B cell (primary cell): ENCODE data around the gene VENTX. TPM values are rescaled to one million over a fixed set of nuclear protein-coding genes. Genes with fewer than 3 reads are reported as not detected.
"Not testable (repeated sequence)": the region's sequence is repeated elsewhere in the genome, so short reads cannot be mapped to it uniquely, and the experiment has no call there.

Source experiments
- ATAC-seq: fragments of 200-7000 bp; cut with Tn5 transposase; one replicate; pipeline ENCODE4 v1.10.0; 2021; ENCODE audit warnings: low read depth, mild to moderate bottlenecking, moderate number of reproducible peaks, moderate library complexity
- CTCF ChIA-PET: fragments of 350-600 bp; sonication (Branson Sonifier 250); formaldehyde crosslinking; loops from one replicate; lab custom pipeline; 2021; ENCODE audit warnings: antibody characterized with exemption, inconsistent platforms; lab: Charles Lee
- POLR2A ChIA-PET: fragments of 350-600 bp; sonication (Branson Sonifier 250); formaldehyde crosslinking; loops from one replicate; lab custom pipeline; 2021; ENCODE audit warnings: antibody characterized with exemption; lab: Charles Lee
- DNase-seq: peaks from one replicate; pipeline ENCODE4 v3.0.0; 2013
- H2AFZ ChIP-seq: 2 replicates; pipeline ENCODE4 v1.6.1; 2012; ENCODE audit warnings: mild to moderate bottlenecking, low read depth, low read length; ENCODE audit not compliant: insufficient read depth, poor library complexity, severe bottlenecking
- H3K27ac ChIP-seq, 2 donors: 1 replicate in 1 of 2; 2 replicates in 1 of 2; pipeline ENCODE4 v1.5.1; 2012 to 2013; ENCODE audit warnings: low read length in 2 of 2, mild to moderate bottlenecking in 2 of 2, moderate library complexity in 1 of 2
- H3K27me3 ChIP-seq, 4 experiments: fragments of 200-600 bp in 1 of 4; sonication (generic) in 1 of 4; replicated peaks in 1 of 4; 1 replicate in 2 of 4; 2 replicates in 2 of 4; pipeline versions ENCODE4 v1.6.1 to v1.7.0; 2013 to 2016; ENCODE audit warnings: low read length in 3 of 4, mild to moderate bottlenecking in 2 of 4, mixed read lengths in 1 of 4, moderate library complexity in 1 of 4; ENCODE audit not compliant: insufficient read depth in 4 of 4, control insufficient read depth in 3 of 4; ENCODE audit errors: control extremely low read depth in 1 of 4
- H3K36me3 ChIP-seq, 2 experiments: replicated peaks in 1 of 2; 1 replicate in 1 of 2; 2 replicates in 1 of 2; pipeline versions ENCODE4 v1.6.1 to v1.7.1; 2013; ENCODE audit warnings: low read length in 1 of 2; ENCODE audit not compliant: insufficient read depth in 2 of 2, control insufficient read depth in 1 of 2; ENCODE audit errors: control extremely low read depth in 1 of 2, extremely low read depth in 1 of 2
- H3K4me1 ChIP-seq, 2 donors: fragments of 200-600 bp in 1 of 2; sonication (generic) in 1 of 2; 1 replicate in 1 of 2; 2 replicates in 1 of 2; pipeline versions ENCODE4 v1.5.1 to v1.6.1; 2013 to 2017; ENCODE audit warnings: low read length in 2 of 2; ENCODE audit not compliant: control insufficient read depth in 2 of 2, insufficient read depth in 2 of 2
- H3K4me2 ChIP-seq: replicated peaks from 2 replicates; pipeline ENCODE3; 2012; ENCODE audit warnings: mild to moderate bottlenecking, low read depth, low read length; ENCODE audit not compliant: poor library complexity, severe bottlenecking
- H3K4me3 ChIP-seq, 5 experiments: fragments of 200-600 bp in 1 of 5; sonication (generic) in 1 of 5; 1 replicate in 3 of 5; 2 replicates in 2 of 5; pipeline versions ENCODE4 v1.5.1 to v1.7.0; 2011 to 2016; ENCODE audit warnings: low read length in 4 of 5, mild to moderate bottlenecking in 4 of 5, low read depth in 2 of 5, control low read depth in 1 of 5, moderate library complexity in 1 of 5; ENCODE audit not compliant: insufficient read depth in 1 of 5; ENCODE audit errors: control extremely low read depth in 1 of 5, extremely low read depth in 1 of 5
- H3K79me2 ChIP-seq: fragments of 200-600 bp; sonication (generic); one replicate; pipeline ENCODE4 v1.6.0; 2016; ENCODE audit warnings: low read length; ENCODE audit not compliant: control insufficient read depth, insufficient read depth
- H3K9ac ChIP-seq: fragments of 200-600 bp; sonication (generic); 2 replicates; pipeline ENCODE4 v1.6.1; 2017; ENCODE audit warnings: mild to moderate bottlenecking, low read length, moderate library complexity
- H3K9me3 ChIP-seq, 3 donors: one replicate each; pipeline versions ENCODE4 v1.6.1 to v1.7.1; 2013; ENCODE audit warnings: low read length in 2 of 3; ENCODE audit not compliant: control insufficient read depth in 2 of 3, insufficient read depth in 1 of 3; ENCODE audit errors: control extremely low read depth in 1 of 3
- H4K20me1 ChIP-seq: 2 replicates; pipeline ENCODE4 v1.6.0; 2012; ENCODE audit warnings: mild to moderate bottlenecking, low read length; ENCODE audit not compliant: insufficient read depth, control insufficient read depth, poor library complexity, severe bottlenecking
- H3K27ac Mint-ChIP-seq: one replicate; pipeline ENCODE4 v1.8.0; 2021; ENCODE audit warnings: mixed read lengths
- H3K27me3 Mint-ChIP-seq: one replicate; pipeline ENCODE4 v1.8.0; 2021; ENCODE audit warnings: mixed read lengths
- H3K4me1 Mint-ChIP-seq: one replicate; pipeline ENCODE4 v1.8.0; 2021; ENCODE audit warnings: mixed read lengths
- H3K4me3 Mint-ChIP-seq: one replicate; pipeline ENCODE4 v1.8.0; 2021; ENCODE audit warnings: mixed read lengths
- H3K9me3 Mint-ChIP-seq: one replicate; pipeline ENCODE4 v1.8.0; 2022; ENCODE audit warnings: mixed read lengths; ENCODE audit not compliant: insufficient read depth
- EZH2 ChIP-seq: IDR thresholded peaks from 2 replicates; pipeline ENCODE4 v1.6.1; 2012; ENCODE audit warnings: borderline replicate concordance, low read depth, mild to moderate bottlenecking, moderate library complexity, low read length; ENCODE audit not compliant: insufficient read depth, poor library complexity, severe bottlenecking
- WGBS: methylation state at CpG from one replicate; pipeline ENCODE4 v1.1.5; 2013; ENCODE audit warnings: missing lambda C conversion rate; ENCODE audit not compliant: insufficient coverage; 5-methylcytosine and 5-hydroxymethylcytosine counted together
- intact Hi-C: fragments of 100-400 bp; cut with micrococcal nuclease; formaldehyde crosslinking; loops from one replicate; pipeline ENCODE4 v1.10.0; 2022
- polyA plus RNA-seq: library from polyadenylated mRNA; depleted of rRNA; stranded (reverse); fragments of >200 nt; gene quantifications from 2 replicates; pipeline ENCODE4 v1.2.3, GENCODE V29; 2012
- total RNA-seq, 2 donors: library from RNA; stranded (reverse); fragments of 120-200 nt in 1 of 2; gene quantifications; 1 replicate in 1 of 2; 2 replicates in 1 of 2; pipeline versions ENCODE4 v1.2.3 to v1.2.4, GENCODE V29; 2013 to 2022
- TF ChIP-seq, protein P1 (sequence below): fragments of 200-600 bp; IDR thresholded peaks from one replicate; pipeline ENCODE4 v1.8.0; 2022; ENCODE audit warnings: antibody characterized with exemption, mild to moderate bottlenecking

The VENTX gene
- total and polyA plus RNA-seq, 2 donors (not counting 1 experiment from before 2014, with no cell fraction given): 0.82 TPM; not detected in 1

DNA sequence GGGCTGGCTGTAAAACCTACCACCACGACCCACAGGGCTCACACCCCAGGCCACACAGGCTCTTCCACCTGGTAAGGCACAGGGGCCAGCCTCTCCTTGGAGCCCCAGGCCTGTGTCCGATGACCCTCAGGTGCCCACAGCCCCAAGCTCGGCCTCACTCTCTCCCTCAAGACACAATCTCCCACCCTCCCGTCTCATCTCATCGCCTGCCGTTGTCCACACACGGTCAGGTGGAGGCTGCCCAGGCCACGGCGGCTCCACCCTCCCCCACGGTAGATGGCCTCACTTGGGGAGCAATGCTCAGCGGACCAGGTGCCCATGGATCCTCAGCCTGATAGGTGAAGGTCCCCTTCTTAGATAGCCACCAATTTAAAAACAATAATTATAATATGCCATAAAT, 16.3 kb upstream of the VENTX start:
- no peak overlapping the region for H3K4me3 Mint-ChIP-seq

GRCh38 chr10:133221756-133222155, 15.9 kb upstream of the VENTX start:
- POLR2A ChIA-PET, intact Hi-C loops, H3K27ac Mint-ChIP-seq, H2AFZ ChIP-seq, DNase-seq, H4K20me1 ChIP-seq, H3K4me3 ChIP-seq, H3K9ac ChIP-seq, H3K9me3 Mint-ChIP-seq, H3K4me3 Mint-ChIP-seq, CTCF ChIA-PET, H3K27ac ChIP-seq, H3K4me2 ChIP-seq, H3K36me3 ChIP-seq, ATAC-seq, H3K79me2 ChIP-seq, H3K4me1 Mint-ChIP-seq: not testable (repeated sequence)
- Histone ChIP-seq H3K9me3 (peaks cover 0 to 11% (median 0%) of the 10 kb centered on the region in 3 donors), H3K27me3 (peaks cover 0 to 34% (median 10%) of the 10 kb centered on the region in 4 experiments), H3K4me1 (peaks cover 10 to 11% of the 10 kb centered on the region in 2 donors)
- peaks cover 31% of the 10 kb centered on the region for H3K27me3 Mint-ChIP-seq
- 95% methylated on average over 10 of the region's 22 CpGs for WGBS

More for the DNA sequence above, 16.3 kb upstream of the VENTX start:
- Histone ChIP-seq H3K9ac (no peak overlapping the region), H3K4me3 (no peak overlapping the region), H3K27ac (no peak overlapping the region), H3K79me2 (no peaks in the 10 kb centered on the region), H3K4me2 (no peak overlapping the region), H3K4me1 (peaks cover 10 to 11% of the 10 kb centered on the region in 2 donors), H2AFZ (no peak overlapping the region), H4K20me1 (no peaks in the 10 kb centered on the region), H3K36me3 (no peaks in the 10 kb centered on the region), H3K27me3 (peaks cover 0 to 30% (median 8%) of the 10 kb centered on the region in 4 experiments), H3K9me3 (peaks cover 0 to 9% (median 0%) of the 10 kb centered on the region in 3 donors)
- Mint-ChIP-seq H3K4me1 (peaks cover 9% of the 10 kb centered on the region), H3K27me3 (peaks cover 29% of the 10 kb centered on the region), H3K27ac (no peak overlapping the region), H3K9me3 (no peaks in the 10 kb centered on the region)
- 86% methylated on average over 9 of the region's 11 CpGs for WGBS
- CTCF ChIA-PET: no interaction called here
- POLR2A ChIA-PET: no interaction called here
- DNase-seq: no peak
- intact Hi-C loops: no loop called here
- TF ChIP-seq, protein P1, sequence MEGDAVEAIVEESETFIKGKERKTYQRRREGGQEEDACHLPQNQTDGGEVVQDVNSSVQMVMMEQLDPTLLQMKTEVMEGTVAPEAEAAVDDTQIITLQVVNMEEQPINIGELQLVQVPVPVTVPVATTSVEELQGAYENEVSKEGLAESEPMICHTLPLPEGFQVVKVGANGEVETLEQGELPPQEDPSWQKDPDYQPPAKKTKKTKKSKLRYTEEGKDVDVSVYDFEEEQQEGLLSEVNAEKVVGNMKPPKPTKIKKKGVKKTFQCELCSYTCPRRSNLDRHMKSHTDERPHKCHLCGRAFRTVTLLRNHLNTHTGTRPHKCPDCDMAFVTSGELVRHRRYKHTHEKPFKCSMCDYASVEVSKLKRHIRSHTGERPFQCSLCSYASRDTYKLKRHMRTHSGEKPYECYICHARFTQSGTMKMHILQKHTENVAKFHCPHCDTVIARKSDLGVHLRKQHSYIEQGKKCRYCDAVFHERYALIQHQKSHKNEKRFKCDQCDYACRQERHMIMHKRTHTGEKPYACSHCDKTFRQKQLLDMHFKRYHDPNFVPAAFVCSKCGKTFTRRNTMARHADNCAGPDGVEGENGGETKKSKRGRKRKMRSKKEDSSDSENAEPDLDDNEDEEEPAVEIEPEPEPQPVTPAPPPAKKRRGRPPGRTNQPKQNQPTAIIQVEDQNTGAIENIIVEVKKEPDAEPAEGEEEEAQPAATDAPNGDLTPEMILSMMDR: no peak
- TF ChIP-seq EZH2: no peak
- ATAC-seq: no peak
